Endothelial cell of umbilical vein (primary cell): ENCODE data around the gene POU6F2. TPM values are rescaled to one million over a fixed set of nuclear protein-coding genes. Genes with fewer than 3 reads are reported as not detected.

ENCODE experiments used
- BruUV-seq: library from RNA; stranded (reverse); fragments of 400-500 nt; replicated peaks from 2 replicates; lab custom pipeline; 2021; lab: Mats Ljungman, UMichigan
- CTCF ChIA-PET: fragments of 300-600, 350-600 bp; sonication (Branson Sonifier 250); formaldehyde crosslinking; loops from one replicate; lab custom pipeline; 2021; ENCODE audit warnings: antibody characterized with exemption, inconsistent platforms; lab: Charles Lee
- POLR2A ChIA-PET: fragments of 300-600, 350-600 bp; sonication (Branson Sonifier 250); formaldehyde crosslinking; loops from one replicate; lab custom pipeline; 2021; ENCODE audit warnings: antibody characterized with exemption, inconsistent platforms; lab: Charles Lee
- DNase-seq: peaks from one replicate; pipeline ENCODE4 v3.0.0-alpha.2; 2011; ENCODE audit warnings: low read depth, low spot score
- FAIRE-seq: peaks from 2 replicates; lab custom pipeline; 2011; peaks lifted over from hg19 to GRCh38; lab: Jason Lieb, UNC
- H2AFZ ChIP-seq: 2 replicates; pipeline ENCODE4 v1.6.0; 2012; ENCODE audit warnings: low read depth, low read length, control low read depth, inconsistent platforms
- H3K27ac ChIP-seq: 2 replicates; pipeline ENCODE4 v1.5.1; 2011; ENCODE audit warnings: low read depth, mild to moderate bottlenecking, control low read depth, low read length, moderate library complexity; ENCODE audit not compliant: insufficient read depth
- H3K27me3 ChIP-seq, 2 experiments: 2 replicates each; pipeline versions ENCODE4 v1.6.0 to v1.6.1; 2011; ENCODE audit warnings: low read length in 2 of 2, mixed read lengths in 1 of 2; ENCODE audit not compliant: control insufficient read depth in 2 of 2, insufficient read depth in 2 of 2
- H3K36me3 ChIP-seq, 2 experiments: 2 replicates in 1 of 2; 3 replicates in 1 of 2; pipeline ENCODE4 v1.5.1; 2011; ENCODE audit warnings: low read length in 2 of 2, mild to moderate bottlenecking in 1 of 2, moderate library complexity in 1 of 2; ENCODE audit not compliant: control insufficient read depth in 2 of 2, insufficient read depth in 2 of 2; ENCODE audit errors: extremely low read depth in 1 of 2
- H3K4me1 ChIP-seq: 3 replicates; pipeline ENCODE4 v1.5.1; 2011; ENCODE audit warnings: mild to moderate bottlenecking, low read length; ENCODE audit not compliant: control insufficient read depth, insufficient read depth; ENCODE audit errors: extremely low read depth
- H3K4me2 ChIP-seq: 2 replicates; pipeline ENCODE4 v1.6.1; 2011; ENCODE audit warnings: low read length, control low read depth, mixed read lengths; ENCODE audit not compliant: insufficient read depth
- H3K4me3 ChIP-seq, 3 experiments: fragments of 200-600 bp in 1 of 3; sonication (generic), shearing (Covaris generic) in 1 of 3; replicated peaks in 1 of 3; 2 replicates each; pipeline ENCODE4 v1.5.1; 2011 to 2016; ENCODE audit warnings: control low read depth in 3 of 3, low read length in 3 of 3, mild to moderate bottlenecking in 2 of 3, inconsistent platforms in 1 of 3, low read depth in 1 of 3, moderate library complexity in 1 of 3; ENCODE audit not compliant: insufficient read depth in 1 of 3
- H3K79me2 ChIP-seq: 2 replicates; pipeline ENCODE4 v1.6.0; 2012; ENCODE audit warnings: low read length, inconsistent platforms; ENCODE audit not compliant: control insufficient read depth, insufficient read depth
- H3K9ac ChIP-seq: replicated peaks from 2 replicates; pipeline ENCODE3; 2011; ENCODE audit warnings: low read length, control low read depth; ENCODE audit not compliant: insufficient read depth; ENCODE audit errors: extremely low read depth
- H3K9me1 ChIP-seq: replicated peaks from 3 replicates; pipeline ENCODE4 v1.6.0; 2011; ENCODE audit warnings: mild to moderate bottlenecking, low read length; ENCODE audit not compliant: control insufficient read depth, insufficient read depth; ENCODE audit errors: extremely low read depth
- H3K9me3 ChIP-seq: replicated peaks from 2 replicates; pipeline ENCODE4 v1.5.1; 2012; ENCODE audit warnings: low read length, inconsistent platforms; ENCODE audit not compliant: control insufficient read depth, insufficient read depth
- H4K20me1 ChIP-seq: replicated peaks from 2 replicates; pipeline ENCODE3; 2011; ENCODE audit warnings: mild to moderate bottlenecking, low read length; ENCODE audit not compliant: control insufficient read depth, insufficient read depth; ENCODE audit errors: extremely low read depth
- CTCF ChIP-seq, 2 donors: IDR thresholded peaks; 1 replicate in 1 of 2; 2 replicates in 1 of 2; pipeline ENCODE4 v1.5.1; 2011; ENCODE audit warnings: low read length in 2 of 2, mild to moderate bottlenecking in 2 of 2, moderate library complexity in 2 of 2, control low read depth in 1 of 2, inconsistent platforms in 1 of 2, low read depth in 1 of 2; ENCODE audit not compliant: insufficient read depth in 1 of 2; ENCODE audit errors: extremely low read depth in 1 of 2
- EZH2 ChIP-seq: IDR thresholded peaks from 2 replicates; pipeline ENCODE4 v1.6.1; 2012; ENCODE audit warnings: borderline replicate concordance, low read depth, mild to moderate bottlenecking, moderate library complexity, low read length, inconsistent platforms; ENCODE audit not compliant: severe bottlenecking
- FOS ChIP-seq: IDR thresholded peaks from 2 replicates; pipeline ENCODE4 v1.6.1; 2011; ENCODE audit warnings: mild to moderate bottlenecking, low read length, moderate library complexity, borderline replicate concordance; ENCODE audit not compliant: insufficient read depth
- GATA2 ChIP-seq: IDR thresholded peaks from 2 replicates; pipeline ENCODE4 v1.7.0; 2011; ENCODE audit warnings: low read depth, mild to moderate bottlenecking, moderate library complexity, mixed read lengths, low read length; ENCODE audit not compliant: insufficient read length, insufficient read depth
- JUN ChIP-seq: IDR thresholded peaks from 2 replicates; pipeline ENCODE4 v1.6.1; 2011; ENCODE audit warnings: borderline replicate concordance, low read depth; ENCODE audit not compliant: insufficient read length, insufficient read depth
- MAX ChIP-seq: IDR thresholded peaks from 2 replicates; pipeline ENCODE4 v1.6.1; 2011; ENCODE audit not compliant: insufficient read depth, insufficient read length
- MYC ChIP-seq: IDR thresholded peaks from one replicate; pipeline ENCODE4 v1.6.1; 2011; ENCODE audit warnings: mild to moderate bottlenecking, low read depth, low read length
- POLR2A ChIP-seq: IDR thresholded peaks from 2 replicates; pipeline ENCODE4 v1.6.1; 2012; ENCODE audit warnings: low read depth, mild to moderate bottlenecking, control low read depth, low read length
- POLR2AphosphoS5 ChIP-seq: IDR thresholded peaks from 2 replicates; pipeline ENCODE4 v1.6.1; 2012; ENCODE audit warnings: low read depth, mild to moderate bottlenecking, control low read depth, low read length, moderate library complexity; ENCODE audit not compliant: insufficient read depth
- dilution Hi-C: fragments of 300-500 bp; cut with MboI; formaldehyde crosslinking; loops from one replicate; pipeline ENCODE4 v1.15.0; 2019; ENCODE audit warnings: low sequenced_read_pairs; ENCODE audit not compliant: extremely low pct_ligation_motif_present
- intact Hi-C: fragments of 100-400 bp; cut with micrococcal nuclease; formaldehyde crosslinking; loops from one replicate; pipeline ENCODE4 v1.10.0; 2022
- polyA plus RNA-seq, 4 experiments: library from polyadenylated mRNA; depleted of rRNA in 3 of 4; stranded (reverse) in 3 of 4; unstranded in 1 of 4; fragments of >200 nt; gene quantifications; 2 replicates each; pipeline versions ENCODE4 v1.2.1 to v1.2.3, GENCODE V29; 2011 to 2012; ENCODE audit warnings: missing spikeins in 1 of 4
- total RNA-seq: library from RNA; stranded (reverse); gene quantifications from 2 replicates; pipeline ENCODE4 v1.2.3, GENCODE V29; 2021

Gene POU6F2
- total and polyA plus RNA-seq, 2 donors (not counting 3 experiments of a cell fraction or from before 2014, with no cell fraction given): 0.29 TPM; not detected in 1

DNA sequence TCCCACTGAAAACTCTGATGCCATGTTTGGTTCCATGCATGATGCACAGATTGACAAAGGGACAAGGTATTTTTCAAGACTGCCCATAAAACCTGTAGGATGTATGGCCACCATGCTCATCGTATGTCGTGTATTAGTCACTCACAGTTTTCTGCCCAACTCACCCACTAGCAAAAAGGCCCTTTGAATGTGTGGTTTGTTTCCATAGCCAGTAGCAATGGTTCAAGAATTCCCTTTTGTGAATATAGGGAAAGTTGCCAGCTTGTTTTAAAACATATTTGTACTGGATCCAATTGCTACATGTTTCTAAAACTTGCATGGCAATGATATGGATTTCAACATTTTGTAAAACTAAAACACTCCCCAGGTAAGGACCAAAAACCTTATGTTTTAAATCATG, 307.5 kb downstream of the POU6F2 start:
- H3K79me2 ChIP-seq: no peaks in the 10 kb centered on the region
- H3K4me1 ChIP-seq: no peaks in the 10 kb centered on the region
- BruUV-seq: no TSS peak
- no peak overlapping the region for H2AFZ ChIP-seq
- CTCF ChIA-PET: no interaction called here
- no peaks in the 10 kb centered on the region for H3K27me3 ChIP-seq
- H3K9me3 ChIP-seq: no peaks in the 10 kb centered on the region
- TF ChIP-seq MYC (no peak), GATA2 (no peak), POLR2A (no peak), POLR2AphosphoS5 (no peak), CTCF (IDR thresholded peaks at IDR 0.05; ENCODE audit: extremely low read depth in 1 of 2, insufficient read depth in 1 of 2, low read depth in 1 of 2, low read length in 2 of 2) (no peak), JUN (no peak), FOS (no peak), EZH2 (no peak), MAX (no peak)
- H3K9me1 ChIP-seq: no peaks in the 10 kb centered on the region
- DNase-seq (no peak), FAIRE-seq (no peak)
- H3K4me2 ChIP-seq: no peak overlapping the region
- POLR2A ChIA-PET: no interaction called here
- H3K36me3 ChIP-seq: no peaks in the 10 kb centered on the region
- H3K9ac ChIP-seq: no peak overlapping the region
- H3K27ac ChIP-seq: no peak overlapping the region
- H3K4me3 ChIP-seq: no peak overlapping the region
- dilution Hi-C loops: no loop called here
- intact Hi-C loops: no loop called here
- H4K20me1 ChIP-seq: no peaks in the 10 kb centered on the region
